ENCODE data around the gene FLG2. TPM values are rescaled to one million over a fixed set of nuclear protein-coding genes. Genes with fewer than 3 reads are reported as not detected.

The FLG2 gene
- total RNA-seq, 1 donor from 2014 or later, result not detected

- Mint-ChIP-seq H3K27ac (no peak overlapping the region), H3K36me3 (ENCODE audit: insufficient read depth) (peaks cover 3% of the 10 kb centered on the region), H3K9me3 (ENCODE audit: low read depth) (peaks cover 68% of the 10 kb centered on the region), H3K4me1 (ENCODE audit: low read depth) (no peaks in the 10 kb centered on the region), H3K4me3 (ENCODE audit: low read depth) (no peak overlapping the region), H3K27me3 (no peaks in the 10 kb centered on the region)
- TF ChIP-seq CTCF (IDR thresholded peaks at IDR 0.05; ENCODE audit: unreplicated experiment), result no peak
- DNase-seq (ENCODE audit: low spot score, unreplicated experiment), result no peak
Measured at GRCh38 chr1:152392909-152393308, 33.1 kb upstream of the FLG2 start.

- H3K27me3 Mint-ChIP-seq, result no peaks in the 10 kb centered on the region
- H3K9me3 Mint-ChIP-seq (ENCODE audit: low read depth), result peaks cover 70% of the 10 kb centered on the region
- H3K4me1 Mint-ChIP-seq (ENCODE audit: low read depth), result no peaks in the 10 kb centered on the region
- DNase-seq (ENCODE audit: low spot score, unreplicated experiment), result no peak
- no peak overlapping the region for H3K27ac Mint-ChIP-seq
- no peak overlapping the region for H3K4me3 Mint-ChIP-seq (ENCODE audit: low read depth)
- no peak for TF ChIP-seq CTCF (IDR thresholded peaks at IDR 0.05; ENCODE audit: unreplicated experiment)
- peaks cover 4% of the 10 kb centered on the region for H3K36me3 Mint-ChIP-seq (ENCODE audit: insufficient read depth)
Measured at GRCh38 chr1:152388889-152389288, 29.1 kb upstream of the FLG2 start.

GRCh38 chr1:152386940-152387339 is 27.1 kb upstream of the FLG2 start:
- H3K4me1 Mint-ChIP-seq (ENCODE audit: low read depth), result no peaks in the 10 kb centered on the region
- H3K27ac Mint-ChIP-seq, result no peak overlapping the region
- H3K4me3 Mint-ChIP-seq (ENCODE audit: low read depth), result no peak overlapping the region
- H3K27me3 Mint-ChIP-seq, result no peaks in the 10 kb centered on the region
- peaks cover 70% of the 10 kb centered on the region for H3K9me3 Mint-ChIP-seq (ENCODE audit: low read depth)
- H3K36me3 Mint-ChIP-seq (ENCODE audit: insufficient read depth), result peaks cover 1% of the 10 kb centered on the region
- no peak for DNase-seq (ENCODE audit: low spot score, unreplicated experiment)
- TF ChIP-seq CTCF (IDR thresholded peaks at IDR 0.05; ENCODE audit: unreplicated experiment), result no peak

- Mint-ChIP-seq H3K4me3 (ENCODE audit: low read depth) (no peak overlapping the region), H3K36me3 (ENCODE audit: insufficient read depth) (peaks cover 3% of the 10 kb centered on the region), H3K27me3 (no peaks in the 10 kb centered on the region), H3K27ac (no peak overlapping the region), H3K4me1 (ENCODE audit: low read depth) (no peaks in the 10 kb centered on the region), H3K9me3 (ENCODE audit: low read depth) (peaks cover 68% of the 10 kb centered on the region)
- DNase-seq (ENCODE audit: low spot score, unreplicated experiment), result no peak
- no peak for TF ChIP-seq CTCF (IDR thresholded peaks at IDR 0.05; ENCODE audit: unreplicated experiment)
Measured at GRCh38 chr1:152380932-152381331, 21.1 kb upstream of the FLG2 start.

- Mint-ChIP-seq H3K9me3 (ENCODE audit: low read depth) (peaks cover 51% of the 10 kb centered on the region), H3K27me3 (no peaks in the 10 kb centered on the region), H3K36me3 (ENCODE audit: insufficient read depth) (peaks cover 2% of the 10 kb centered on the region), H3K27ac (no peak overlapping the region), H3K4me1 (ENCODE audit: low read depth) (no peaks in the 10 kb centered on the region), H3K4me3 (ENCODE audit: low read depth) (no peak overlapping the region)
- no peak for TF ChIP-seq CTCF (IDR thresholded peaks at IDR 0.05; ENCODE audit: unreplicated experiment)
- no peak for DNase-seq (ENCODE audit: low spot score, unreplicated experiment)
Measured at GRCh38 chr1:152374451-152374850, 14.6 kb upstream of the FLG2 start.
